Stomach (tissue), 9 donors: ENCODE results near the gene LRTM2. TPM values are rescaled to one million over a fixed set of nuclear protein-coding genes. Genes with fewer than 3 reads are reported as not detected.

Source experiments
- DNase-seq, 2 donors: peaks; one replicate each; pipeline versions ENCODE4 v3.0.0 to v3.0.0-alpha.2; 2013 to 2019
- H3K27ac ChIP-seq, 5 donors: fragments of 200-600 bp in 4 of 5; sonication (generic) in 4 of 5; one replicate each; pipeline ENCODE4 v1.5.1; 2013 to 2019; ENCODE audit warnings: mild to moderate bottlenecking in 1 of 5, moderate library complexity in 1 of 5
- H3K27me3 ChIP-seq, 3 donors: fragments of 200-600 bp; sonication (generic); one replicate each; pipeline ENCODE4 v1.5.1; 2017 to 2019; ENCODE audit warnings: mixed run types in 1 of 3
- H3K36me3 ChIP-seq, 4 donors: fragments of 200-600 bp; sonication (generic); 1 replicate in 3 of 4; 2 replicates in 1 of 4; pipeline ENCODE4 v1.5.1; 2016 to 2019
- H3K4me1 ChIP-seq, 4 donors: fragments of 200-600 bp; sonication (generic); one replicate each; pipeline ENCODE4 v1.5.1; 2016 to 2019
- H3K4me3 ChIP-seq, 4 donors: fragments of 200-600 bp; sonication (generic) in 3 of 4; one replicate each; pipeline ENCODE4 v1.5.1; 2016 to 2019; ENCODE audit warnings: mild to moderate bottlenecking in 1 of 4
- H3K9me3 ChIP-seq, 4 donors: fragments of 200-600 bp; sonication (generic); one replicate each; pipeline ENCODE4 v1.5.1; 2016 to 2019
- CTCF ChIP-seq, 7 experiments: fragments of 450-650 bp in 4 of 7; fragments of 200-600 bp in 3 of 7; sonication (generic) in 3 of 7; IDR thresholded peaks; one replicate each; pipeline ENCODE4 v1.5.1; 2016 to 2019; ENCODE audit warnings: antibody characterized with exemption in 7 of 7, control low read depth in 2 of 7, mild to moderate bottlenecking in 1 of 7
- EP300 ChIP-seq: sonication (generic); formaldehyde crosslinking; IDR thresholded peaks from one replicate; pipeline ENCODE4 v1.6.1; 2017; ENCODE audit warnings: antibody characterized with exemption
- POLR2A ChIP-seq, 4 donors: fragments of 450-650 bp; IDR thresholded peaks; one replicate each; pipeline ENCODE4 v1.6.1; 2016; ENCODE audit warnings: antibody characterized with exemption in 4 of 4, control low read depth in 2 of 4, mild to moderate bottlenecking in 1 of 4, moderate library complexity in 1 of 4
- POLR2AphosphoS5 ChIP-seq, 3 donors: sonication (generic); formaldehyde crosslinking; IDR thresholded peaks; one replicate each; pipeline ENCODE4 v1.6.1; 2016; ENCODE audit warnings: antibody characterized with exemption in 3 of 3
- WGBS, 5 donors: extraction: QIAGEN DNeasy Blood & Tissue Kit in 3 of 5; methylation state at CpG; one replicate each; pipeline versions ENCODE4 v1.1.5 to v1.1.7; 2013 to 2018; 5-methylcytosine and 5-hydroxymethylcytosine counted together
- intact Hi-C: fragments of 100-400 bp; cut with DNase I; formaldehyde crosslinking; loops from one replicate; pipeline ENCODE4 v1.15.1; 2023; ENCODE audit warnings: low total_unique reads
- polyA plus RNA-seq, 3 donors: library from polyadenylated mRNA; stranded (reverse); fragments of 200-250 nt; gene quantifications; one replicate each; pipeline ENCODE4 v1.2.3, GENCODE V29; 2013
- total RNA-seq, 5 donors: library from RNA; depleted of rRNA; stranded (reverse); fragments of >200 nt; gene quantifications; one replicate each; pipeline versions ENCODE4 v1.1.0 to v1.2.3, GENCODE V29; 2014 to 2016
- donor health status: healthy with polysubstance abuse.
- donor health status: Bipolar disorder and iron deficiency.
- donor health status: healthy.

LRTM2 gene
- total and polyA plus RNA-seq, 8 donors = 0.03 TPM; not detected in 7

GRCh38 chr12:1842183-1842904 lies 22.0 kb downstream of the LRTM2 start:
- no peak overlapping the region for H3K4me3 ChIP-seq
- peaks cover 0 to 41% (median 21%) of the 10 kb centered on the region in 3 donors for H3K27me3 ChIP-seq
- TF ChIP-seq POLR2A (IDR thresholded peaks at IDR 0.05) = no peak
- TF ChIP-seq POLR2AphosphoS5 (IDR thresholded peaks at IDR 0.05) = no peak
- no peak for TF ChIP-seq EP300
- TF ChIP-seq CTCF (IDR thresholded peaks at IDR 0.05) = no peak
- H3K27ac ChIP-seq = no peak overlapping the region
- no peaks in the 10 kb centered on the region for H3K36me3 ChIP-seq
- H3K4me1 ChIP-seq = no peaks in the 10 kb centered on the region
- 56 to 71% (median 62%) methylated on average over 16 to 18 of the region's 18 CpGs for WGBS, 5 donors
- DNase-seq = no peak
- H3K9me3 ChIP-seq = no peaks in the 10 kb centered on the region
- intact Hi-C loops = no loop called here

GRCh38 chr12:1842905-1843640 lies 22.7 kb downstream of the LRTM2 start:
- Histone ChIP-seq H3K27ac (no peak overlapping the region), H3K27me3 (peaks cover 0 to 41% (median 21%) of the 10 kb centered on the region in 3 donors), H3K4me3 (no peak overlapping the region), H3K9me3 (no peaks in the 10 kb centered on the region), H3K4me1 (no peaks in the 10 kb centered on the region), H3K36me3 (no peaks in the 10 kb centered on the region)
- no peak for DNase-seq
- intact Hi-C loops = no loop called here
- TF ChIP-seq CTCF (IDR thresholded peaks at IDR 0.05) (no peak), POLR2AphosphoS5 (IDR thresholded peaks at IDR 0.05) (no peak), POLR2A (IDR thresholded peaks at IDR 0.05) (no peak), EP300 (no peak)
- WGBS, 5 donors = 60 to 72% (median 67%) methylated on average over 16 of the region's 16 CpGs

GRCh38 chr12:1843641-1844005 lies 23.3 kb downstream of the LRTM2 start:
- Histone ChIP-seq H3K27me3 (peaks cover 0 to 41% (median 21%) of the 10 kb centered on the region in 3 donors), H3K36me3 (no peaks in the 10 kb centered on the region), H3K4me1 (no peaks in the 10 kb centered on the region), H3K27ac (no peak overlapping the region), H3K9me3 (no peaks in the 10 kb centered on the region), H3K4me3 (no peak overlapping the region)
- intact Hi-C loops = no loop called here
- no peak for DNase-seq
- WGBS, 5 donors = 61 to 72% (median 70%) methylated on average over 2 to 3 of the region's 3 CpGs
- no peak for TF ChIP-seq POLR2A (IDR thresholded peaks at IDR 0.05)
- TF ChIP-seq EP300 = no peak
- TF ChIP-seq POLR2AphosphoS5 (IDR thresholded peaks at IDR 0.05) = no peak
- no peak for TF ChIP-seq CTCF (IDR thresholded peaks at IDR 0.05)

- TF ChIP-seq POLR2A (IDR thresholded peaks at IDR 0.05) = no peak
- no peak for TF ChIP-seq CTCF (IDR thresholded peaks at IDR 0.05)
- TF ChIP-seq EP300 = no peak
- TF ChIP-seq POLR2AphosphoS5 (IDR thresholded peaks at IDR 0.05) = no peak
- Histone ChIP-seq H3K4me3 (no peak overlapping the region), H3K27me3 (peaks cover 0 to 41% (median 21%) of the 10 kb centered on the region in 3 donors), H3K4me1 (no peaks in the 10 kb centered on the region), H3K27ac (no peak overlapping the region), H3K9me3 (no peaks in the 10 kb centered on the region), H3K36me3 (no peaks in the 10 kb centered on the region)
- no peak for DNase-seq
- intact Hi-C loops = no loop called here
- 69 to 83% (median 73%) methylated on average over 10 of the region's 10 CpGs for WGBS, 5 donors
These were observed 23.9 kb downstream of the LRTM2 start for GRCh38 chr12:1844223-1844622.
